HepG2 (cell line): ENCODE measurements around the gene CHST3. TPM values are rescaled to one million over a fixed set of nuclear protein-coding genes. Genes with fewer than 3 reads are reported as not detected.

ENCODE experiments used
- ATAC-seq: fragments of 200-7000 bp; cut with Tn5 transposase; 3 replicates; pipeline ENCODE4 v1.9.1; 2020; ENCODE audit warnings: mild to moderate bottlenecking, moderate library complexity
- BruUV-seq: library from RNA; stranded (reverse); fragments of 400-500 nt; replicated peaks from 2 replicates; lab custom pipeline; 2021; lab: Mats Ljungman, UMichigan
- CTCF ChIA-PET: fragments of 300-600 bp; formaldehyde crosslinking; extraction: SDS; loops from one replicate; lab custom pipeline; 2021; ENCODE audit warnings: low total read pairs, inconsistent platforms, low intra/inter-chr PET ratio; lab: Yijun Ruan, JAX
- POLR2A ChIA-PET: fragments of 350-600 bp; sonication (Branson Sonifier 250); formaldehyde crosslinking; loops from one replicate; lab custom pipeline; 2020; ENCODE audit warnings: antibody characterized with exemption, inconsistent platforms; lab: Yijun Ruan, JAX
- DNase-seq: peaks from one replicate; pipeline ENCODE4 v3.0.0-alpha.2; 2015; ENCODE audit warnings: low spot score
- FAIRE-seq: peaks from 3 replicates; lab custom pipeline; 2011; peaks lifted over from hg19 to GRCh38; lab: Jason Lieb, UNC
- H2AFZ ChIP-seq: one replicate; pipeline ENCODE4 v1.6.1; 2011; ENCODE audit warnings: low read length, inconsistent platforms
- H3K27ac ChIP-seq: fragments of 300-600 bp; 3 replicates; pipeline ENCODE4 v1.8.0; 2011; ENCODE audit warnings: mixed run types, mild to moderate bottlenecking, mixed read lengths, low read length, inconsistent platforms; ENCODE audit not compliant: insufficient read depth; ENCODE audit errors: extremely low read length
- H3K27me3 ChIP-seq, 2 experiments: fragments of 200-600 bp in 1 of 2; 2 replicates in 1 of 2; 3 replicates in 1 of 2; pipeline versions ENCODE4 v1.6.0 to v1.8.0; 2011; ENCODE audit warnings: low read length in 2 of 2, mild to moderate bottlenecking in 2 of 2, moderate library complexity in 2 of 2, inconsistent platforms in 1 of 2; ENCODE audit not compliant: insufficient read depth in 2 of 2, control insufficient read depth in 1 of 2
- H3K36me3 ChIP-seq, 2 experiments: fragments of 200-600 bp in 1 of 2; replicated peaks in 1 of 2; 2 replicates in 1 of 2; 3 replicates in 1 of 2; pipeline versions ENCODE4 v1.5.1 to v1.8.0; 2011; ENCODE audit warnings: low read length in 2 of 2, inconsistent platforms in 1 of 2; ENCODE audit not compliant: insufficient read depth in 2 of 2, control insufficient read depth in 1 of 2
- H3K4me1 ChIP-seq: 2 replicates; pipeline ENCODE4 v1.5.1; 2012; ENCODE audit warnings: low read length, inconsistent platforms; ENCODE audit not compliant: insufficient read depth
- H3K4me2 ChIP-seq: 2 replicates; pipeline ENCODE4 v1.6.0; 2011; ENCODE audit warnings: low read depth, low read length, inconsistent platforms
- H3K4me3 ChIP-seq, 3 experiments: fragments of 200-600 bp in 1 of 3; sonication (generic), shearing (Covaris generic) in 1 of 3; replicated peaks in 1 of 3; 2 replicates each; pipeline ENCODE4 v1.5.1; 2011 to 2016; ENCODE audit warnings: low read length in 3 of 3, inconsistent platforms in 2 of 3, low read depth in 2 of 3, mild to moderate bottlenecking in 2 of 3, control low read depth in 1 of 3, mixed read lengths in 1 of 3; ENCODE audit not compliant: insufficient read depth in 1 of 3
- H3K79me2 ChIP-seq: one replicate; pipeline ENCODE4 v1.6.1; 2011; ENCODE audit warnings: low read length, inconsistent platforms; ENCODE audit not compliant: insufficient read depth
- H3K9ac ChIP-seq: 2 replicates; pipeline ENCODE4 v1.6.0; 2011; ENCODE audit warnings: mild to moderate bottlenecking, low read depth, low read length, inconsistent platforms; ENCODE audit not compliant: insufficient read depth
- H3K9me3 ChIP-seq: 2 replicates; pipeline ENCODE4 v1.5.1; 2012; ENCODE audit warnings: mild to moderate bottlenecking, low read length
- H4K20me1 ChIP-seq: 2 replicates; pipeline ENCODE4 v1.6.0; 2011; ENCODE audit warnings: inconsistent platforms, mild to moderate bottlenecking, low read length, moderate library complexity; ENCODE audit not compliant: insufficient read depth
- DPF2 ChIP-seq: sonication (generic); formaldehyde crosslinking; IDR thresholded peaks from 2 replicates; pipeline ENCODE4 v1.4.0; 2020; ENCODE audit warnings: mild to moderate bottlenecking, low read depth, missing genetic modification reagents, borderline replicate concordance
- E2F5 ChIP-seq: sonication (generic); formaldehyde crosslinking; conservative IDR thresholded peaks from 2 replicates; pipeline ENCODE4 v1.4.0; 2020; ENCODE audit warnings: missing genetic modification reagents
- FOXA1 ChIP-seq, 2 experiments: fragments of 450-650 bp in 1 of 2; sonication (generic) in 1 of 2; formaldehyde crosslinking in 1 of 2; IDR thresholded peaks; 2 replicates each; pipeline versions ENCODE4 v1.4.0 to v1.6.1; 2016 to 2020; ENCODE audit warnings: missing genetic modification reagents in 1 of 2
- FOXC1 ChIP-seq: sonication (generic); formaldehyde crosslinking; IDR thresholded peaks from 2 replicates; pipeline ENCODE4 v1.8.0; 2022; ENCODE audit warnings: mild to moderate bottlenecking, missing genetic modification reagents, borderline replicate concordance
- FOXJ3 ChIP-seq: sonication (generic); formaldehyde crosslinking; IDR thresholded peaks from 2 replicates; pipeline ENCODE4 v1.4.0; 2020; ENCODE audit warnings: missing genetic modification reagents, mild to moderate bottlenecking, borderline replicate concordance
- GATAD2A ChIP-seq: IDR thresholded peaks from 2 replicates; pipeline ENCODE4 v1.6.1; 2016
- GLI4 ChIP-seq: sonication (generic); formaldehyde crosslinking; IDR thresholded peaks from 2 replicates; pipeline ENCODE4 v1.5.1; 2020; ENCODE audit warnings: missing genetic modification reagents, mild to moderate bottlenecking, moderate library complexity, borderline replicate concordance
- HMGA1 ChIP-seq: sonication (generic); formaldehyde crosslinking; conservative IDR thresholded peaks from 2 replicates; pipeline ENCODE4 v1.4.0; 2020; ENCODE audit warnings: missing genetic modification reagents
- LCORL ChIP-seq, 2 experiments: fragments of 450-650 bp in 1 of 2; sonication (generic) in 1 of 2; formaldehyde crosslinking in 1 of 2; IDR thresholded peaks; 2 replicates each; pipeline versions ENCODE4 v1.5.0 to v1.6.1; 2017 to 2020; ENCODE audit warnings: antibody characterized with exemption in 1 of 2, missing genetic modification reagents in 1 of 2
- MXD4 ChIP-seq: IDR thresholded peaks from 2 replicates; pipeline ENCODE4 v1.6.1; 2016; ENCODE audit warnings: mild to moderate bottlenecking, missing biosample characterization, missing genetic modification reagents
- NR0B2 ChIP-seq: sonication (generic); formaldehyde crosslinking; IDR thresholded peaks from 2 replicates; pipeline ENCODE4 v1.4.0; 2020; ENCODE audit warnings: mild to moderate bottlenecking, missing genetic modification reagents
- SMC3 ChIP-seq: IDR thresholded peaks from 2 replicates; pipeline ENCODE4 v1.6.1; 2011; ENCODE audit warnings: low read length, improper control_type of control experiment
- SRF ChIP-seq: IDR thresholded peaks from 2 replicates; pipeline ENCODE4 v1.6.1; 2011; ENCODE audit warnings: mild to moderate bottlenecking, low read depth, low read length, moderate library complexity
- XRCC5 ChIP-seq: fragments of 200-400 bp; formaldehyde crosslinking; optimal IDR thresholded peaks from 2 replicates; pipeline ENCODE3; 2017; ENCODE audit warnings: mild to moderate bottlenecking, low read length
- ZBTB10 ChIP-seq: sonication (generic); formaldehyde crosslinking; IDR thresholded peaks from 2 replicates; pipeline ENCODE4 v1.4.0; 2020; ENCODE audit warnings: missing genetic modification reagents, borderline replicate concordance
- ZEB1 ChIP-seq: IDR thresholded peaks from 2 replicates; pipeline ENCODE4 v1.6.1; 2012; ENCODE audit warnings: mild to moderate bottlenecking, low read depth, inconsistent platforms; ENCODE audit not compliant: insufficient replicate concordance
- ZMYM2 ChIP-seq: sonication (generic); formaldehyde crosslinking; IDR thresholded peaks from 2 replicates; pipeline ENCODE4 v1.8.0; 2022; ENCODE audit warnings: mild to moderate bottlenecking, missing genetic modification reagents
- ZNF230 ChIP-seq: sonication (generic); formaldehyde crosslinking; IDR thresholded peaks from 2 replicates; pipeline ENCODE4 v1.4.0; 2020; ENCODE audit warnings: mild to moderate bottlenecking, missing genetic modification reagents
- ZNF567 ChIP-seq: sonication (generic); formaldehyde crosslinking; IDR thresholded peaks from 2 replicates; pipeline ENCODE4 v1.8.1; 2023; ENCODE audit warnings: mild to moderate bottlenecking, missing genetic modification reagents, borderline replicate concordance
- ZNF644 ChIP-seq: IDR thresholded peaks from 2 replicates; pipeline ENCODE4 v1.6.1; 2016; ENCODE audit warnings: low read depth
- ZNF747 ChIP-seq: sonication (generic); formaldehyde crosslinking; IDR thresholded peaks from 2 replicates; pipeline ENCODE4 v1.8.1; 2023; ENCODE audit warnings: missing genetic modification reagents, mild to moderate bottlenecking, borderline replicate concordance
- ZSCAN31 ChIP-seq: sonication (generic); formaldehyde crosslinking; IDR thresholded peaks from 2 replicates; pipeline ENCODE4 v1.5.0; 2020; ENCODE audit warnings: low read depth, mild to moderate bottlenecking, missing genetic modification reagents
- WGBS: methylation state at CpG from one replicate; pipeline ENCODE4 v1.1.6; 2017; ENCODE audit warnings: low lambda C conversion rate; 5-methylcytosine and 5-hydroxymethylcytosine counted together
- in situ Hi-C: cut with HindIII; loops from 2 replicates; pipeline ENCODE4 v1.10.0; 2017; ENCODE audit warnings: low pct_unique_long_range_greater_than_20kb; ENCODE audit not compliant: extremely low pct_ligation_motif_present
- intact Hi-C: fragments of 100-400 bp; cut with micrococcal nuclease; formaldehyde crosslinking; loops from one replicate; pipeline ENCODE4 v1.10.0; 2022; ENCODE audit not compliant: unreplicated experiment
- polyA plus RNA-seq, 8 experiments: library from polyadenylated mRNA; depleted of rRNA in 3 of 8; stranded (reverse) in 7 of 8; unstranded in 1 of 8; fragments of >200 nt; fragmentation: Illumina TruSeq in 4 of 8; extraction: Trizol in 4 of 8; gene quantifications; 2 replicates each; pipeline versions ENCODE4 v1.2.1 to v1.2.3, GENCODE V29; 2011 to 2016; ENCODE audit warnings: low read depth in 4 of 8, missing spikeins in 1 of 8, mixed read lengths in 1 of 8; ENCODE audit not compliant: insufficient read depth in 1 of 8
- total RNA-seq, 5 experiments: library from RNA; depleted of rRNA; stranded (reverse); fragments of >200 nt; fragmentation: Illumina TruSeq; extraction: Trizol; gene quantifications; 2 replicates each; pipeline ENCODE4 v1.2.3, GENCODE V29; 2016; ENCODE audit warnings: low read depth in 1 of 5

The CHST3 gene
- total and polyA plus RNA-seq, 2 of the 13 experiments (the other 11 are each of a cell fraction or from before 2014, with no cell fraction given) = 7.2 to 18.7 TPM

GRCh38 chr10:71970331-71970730, 6.1 kb downstream of the CHST3 start:
- H2AFZ ChIP-seq = no peak overlapping the region
- DNase-seq (no peak), FAIRE-seq (peak; percentile 12), ATAC-seq (peak; percentile 61)
- ChIA-PET CTCF (interaction anchor here (1.4 to 1.6 kb wide), 2 partner anchors 74 to 78 kb away, joined by 4 read pairs; no protein-coding TSS in a partner anchor), POLR2A (interaction anchor here (1.1 kb wide), 1 partner anchor 60 kb away, joined by 4 read pairs; no protein-coding TSS in a partner anchor)
- H3K4me3 ChIP-seq = no peak overlapping the region
- H3K9ac ChIP-seq = no peak overlapping the region
- H3K27me3 ChIP-seq = no peaks in the 10 kb centered on the region; a peak in 1 of 5 replicates
- H3K4me2 ChIP-seq = no peak overlapping the region
- no peaks in the 10 kb centered on the region for H3K9me3 ChIP-seq
- peaks cover 100% of the 10 kb centered on the region for H3K79me2 ChIP-seq
- peak overlapping the region; percentile 34 for H3K27ac ChIP-seq
- H3K4me1 ChIP-seq = peaks cover 71% of the 10 kb centered on the region
- in situ Hi-C loops = no loop called here
- WGBS = 61% methylated on average over 6 of the region's 10 CpGs
- no peaks in the 10 kb centered on the region; the same call in 1 of the 2 replicates for H4K20me1 ChIP-seq
- peaks cover 8 to 28% of the 10 kb centered on the region in 2 experiments; a peak in 4 of 5 replicates for H3K36me3 ChIP-seq
- BruUV-seq = no TSS peak
- intact Hi-C loops = no loop called here
- no peak for TF ChIP-seq HMGA1 (CRISPR knock-in tag)
- TF ChIP-seq SRF = peak; percentile 64; the same call in 1 of the 2 replicates
- peak; percentile 11; the same call in 1 of the 2 replicates for TF ChIP-seq SMC3
- no peak for TF ChIP-seq E2F5 (CRISPR knock-in tag)
- no peak for TF ChIP-seq ZMYM2
- no peak for TF ChIP-seq FOXJ3
- no peak for TF ChIP-seq GATAD2A (CRISPR knock-in tag)
- TF ChIP-seq XRCC5 = peak; percentile 61
- no peak for TF ChIP-seq LCORL (IDR thresholded peaks at IDR 0.05)
- no peak for TF ChIP-seq LCORL (CRISPR knock-in tag; IDR thresholded peaks at IDR 0.05)
- no peak for TF ChIP-seq FOXA1 (IDR thresholded peaks at IDR 0.05)
- peak; percentile 28; the same call in 1 of the 2 replicates for TF ChIP-seq FOXA1 (CRISPR knock-in tag; IDR thresholded peaks at IDR 0.05)
- TF ChIP-seq DPF2 (CRISPR knock-in tag) = no peak
- TF ChIP-seq ZNF230 (CRISPR knock-in tag) = no peak
- TF ChIP-seq ZNF644 (CRISPR knock-in tag) = no peak
- peak; percentile 30 for TF ChIP-seq ZEB1
- TF ChIP-seq FOXC1 (CRISPR knock-in tag) = no peak
- no peak for TF ChIP-seq ZSCAN31 (CRISPR knock-in tag)
- no peak for TF ChIP-seq ZNF567 (CRISPR knock-in tag)
- TF ChIP-seq ZBTB10 = no peak
- no peak for TF ChIP-seq NR0B2
- no peak for TF ChIP-seq GLI4
- no peak for TF ChIP-seq MXD4 (CRISPR knock-in tag)
- TF ChIP-seq ZNF747 (CRISPR knock-in tag) = no peak
